ENCODE measurements around the gene FAM107B. TPM values are rescaled to one million over a fixed set of nuclear protein-coding genes. Genes with fewer than 3 reads are reported as not detected.
A peak's percentile ranks its signal among the peaks of the same experiment; 100 is the strongest.

FAM107B gene
- polyA plus RNA-seq, 6 donors from 2014 or later, result 112 to 259 (median 159) TPM

DNA sequence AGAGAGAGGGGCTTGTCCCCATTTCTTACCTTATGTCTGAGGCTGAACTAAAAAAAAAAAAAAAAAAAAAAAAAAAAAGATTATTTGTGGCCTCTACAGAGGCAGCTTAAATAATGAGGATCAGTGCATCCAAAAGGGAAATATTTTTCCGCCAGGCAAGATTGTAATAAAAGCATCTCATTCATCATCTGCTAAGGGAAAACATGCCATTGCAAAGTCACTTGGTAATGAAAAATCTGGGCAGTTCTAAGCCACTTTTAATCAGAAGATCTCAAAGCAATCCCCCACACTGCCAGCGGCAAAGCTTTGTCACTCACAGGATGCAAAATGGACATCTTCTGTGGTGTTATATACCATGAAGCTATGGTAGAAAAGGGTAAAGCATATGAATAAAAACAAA is 3.8 kb downstream of the FAM107B start:
- Mint-ChIP-seq H3K4me1 (peaks cover 14 to 38% (median 14%) of the 10 kb centered on the region in 3 donors), H3K27ac (no peak overlapping the region), H3K27me3 (no peaks in the 10 kb centered on the region), H3K36me3 (no peaks in the 10 kb centered on the region), H3K9me3 (peaks cover 0 to 2% (median 0%) of the 10 kb centered on the region in 7 donors), H3K4me3 (no peak overlapping the region)
- ATAC-seq (ENCODE audit: low read depth in 2 of 2) (no peak), DNase-seq (no peak)

DNA sequence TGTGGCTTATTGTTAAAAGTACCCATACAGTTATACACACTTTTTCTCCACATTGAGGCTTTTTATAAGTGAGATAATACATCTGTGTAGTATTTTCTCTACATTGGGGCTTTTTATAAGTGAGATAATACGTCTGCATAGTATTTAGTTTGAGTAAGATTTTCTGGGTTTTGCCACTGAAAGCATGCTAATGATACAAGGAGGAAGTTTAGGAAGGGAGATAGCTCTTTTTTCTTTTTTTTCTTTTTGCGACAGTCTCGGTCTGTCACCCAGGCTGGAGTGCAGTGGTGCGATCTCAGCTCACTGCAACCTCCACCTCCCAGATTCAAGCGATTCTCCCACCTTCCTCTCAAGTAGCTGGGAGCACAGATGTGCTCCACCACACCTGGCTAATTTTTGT is 13.3 kb downstream of the FAM107B start:
- Mint-ChIP-seq H3K27me3 (no peaks in the 10 kb centered on the region), H3K4me1 (peaks cover 25 to 37% (median 34%) of the 10 kb centered on the region in 3 donors), H3K27ac (peak overlapping the region; percentile 24 to 91 (median 75)), H3K9me3 (no peaks in the 10 kb centered on the region), H3K36me3 (no peaks in the 10 kb centered on the region), H3K4me3 (peak overlapping the region in 7 of 8 donors; percentile 17 to 80 (median 61))
- ATAC-seq (ENCODE audit: low read depth in 2 of 2), result peak; percentile 92 to 93
- DNase-seq, result peak; percentile 29

DNA sequence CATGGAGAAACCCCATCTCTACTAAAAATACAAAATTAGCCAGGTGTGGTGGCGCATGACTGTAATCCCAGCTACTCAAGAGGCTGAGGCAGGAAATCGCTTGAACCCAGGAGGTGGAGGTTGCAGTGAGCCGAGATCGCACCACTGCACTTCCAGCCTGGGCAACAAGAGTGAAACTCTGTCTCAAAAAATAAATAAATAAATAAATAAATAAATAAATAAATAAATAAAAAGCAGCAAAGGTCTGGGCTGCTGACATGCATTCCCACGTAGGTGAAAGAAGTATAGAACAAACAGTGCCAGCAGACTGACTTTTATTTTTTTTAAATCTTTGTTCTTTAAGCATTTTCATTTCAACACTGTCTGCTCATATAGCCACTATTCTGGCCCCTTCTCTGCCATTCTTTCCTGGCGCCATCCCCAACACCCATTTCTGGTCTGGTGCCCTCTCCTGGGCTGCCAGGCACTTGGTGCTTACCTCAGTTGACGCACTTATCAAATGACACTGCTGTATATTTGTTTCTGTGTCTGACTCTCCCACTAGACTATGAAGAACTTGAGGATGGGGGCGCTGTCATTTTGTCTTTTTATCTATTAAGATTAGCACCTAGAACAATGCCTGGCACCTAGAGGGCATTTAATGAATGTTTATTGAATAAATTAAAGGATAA is 15.6 kb downstream of the FAM107B start:
- Mint-ChIP-seq H3K9me3 (no peaks in the 10 kb centered on the region), H3K4me1 (peaks cover 19 to 39% (median 24%) of the 10 kb centered on the region in 3 donors), H3K36me3 (no peaks in the 10 kb centered on the region), H3K27ac (no peak overlapping the region), H3K27me3 (no peaks in the 10 kb centered on the region), H3K4me3 (no peak overlapping the region)
- DNase-seq (no peak), ATAC-seq (ENCODE audit: low read depth in 2 of 2) (no peak)

DNA sequence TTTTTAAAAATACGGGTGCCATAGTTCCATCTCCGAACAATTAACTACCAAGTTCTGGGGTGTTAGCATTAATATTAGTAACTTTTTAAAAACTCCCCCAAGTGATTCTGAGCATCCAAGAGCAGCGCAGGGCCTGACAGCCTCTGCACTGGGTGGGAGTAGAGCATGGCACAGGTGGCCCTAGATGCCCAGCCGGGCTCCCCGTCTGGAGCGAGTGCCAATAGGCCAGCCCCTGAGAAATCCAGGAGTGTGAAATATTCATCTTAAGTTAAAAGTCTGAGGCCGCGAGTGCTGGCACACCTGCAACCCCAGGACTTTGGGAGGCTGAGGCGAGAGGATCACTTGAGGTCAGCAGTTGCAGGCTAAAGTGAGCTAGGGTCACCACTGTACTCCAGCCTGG is 16.2 kb downstream of the FAM107B start:
- DNase-seq (no peak), ATAC-seq (ENCODE audit: low read depth in 2 of 2) (no peak)
- Mint-ChIP-seq H3K4me3 (no peak overlapping the region), H3K27ac (no peak overlapping the region), H3K27me3 (no peaks in the 10 kb centered on the region), H3K36me3 (no peaks in the 10 kb centered on the region), H3K9me3 (no peaks in the 10 kb centered on the region), H3K4me1 (peaks cover 20 to 42% (median 24%) of the 10 kb centered on the region in 3 donors)

DNA sequence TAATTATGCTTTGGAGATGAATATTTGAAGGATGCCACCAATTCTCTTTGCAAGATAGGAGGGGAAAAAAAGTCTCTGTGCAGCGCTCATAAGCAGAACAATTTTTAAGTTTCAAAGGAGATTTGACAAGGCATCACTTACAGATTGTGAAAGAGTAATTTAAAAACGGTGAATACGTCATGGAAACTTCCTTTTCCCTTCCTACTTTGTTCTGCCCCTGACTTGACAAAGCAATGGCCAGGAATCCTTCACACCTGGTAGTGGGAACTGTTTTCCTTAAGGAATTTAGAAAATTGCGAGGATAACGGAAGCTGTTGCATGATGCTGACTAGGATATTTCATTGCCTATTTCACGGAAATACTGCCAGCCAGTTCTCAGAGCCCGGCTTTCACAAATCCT is 16.7 kb downstream of the FAM107B start:
- no peaks in the 10 kb centered on the region for H3K36me3 Mint-ChIP-seq
- H3K4me3 Mint-ChIP-seq, result no peak overlapping the region
- no peaks in the 10 kb centered on the region for H3K9me3 Mint-ChIP-seq
- H3K27ac Mint-ChIP-seq, result no peak overlapping the region
- H3K27me3 Mint-ChIP-seq, result no peaks in the 10 kb centered on the region
- ATAC-seq (ENCODE audit: low read depth in 2 of 2) (no peak), DNase-seq (no peak)
- peaks cover 25 to 42% (median 28%) of the 10 kb centered on the region in 3 donors for H3K4me1 Mint-ChIP-seq

DNA sequence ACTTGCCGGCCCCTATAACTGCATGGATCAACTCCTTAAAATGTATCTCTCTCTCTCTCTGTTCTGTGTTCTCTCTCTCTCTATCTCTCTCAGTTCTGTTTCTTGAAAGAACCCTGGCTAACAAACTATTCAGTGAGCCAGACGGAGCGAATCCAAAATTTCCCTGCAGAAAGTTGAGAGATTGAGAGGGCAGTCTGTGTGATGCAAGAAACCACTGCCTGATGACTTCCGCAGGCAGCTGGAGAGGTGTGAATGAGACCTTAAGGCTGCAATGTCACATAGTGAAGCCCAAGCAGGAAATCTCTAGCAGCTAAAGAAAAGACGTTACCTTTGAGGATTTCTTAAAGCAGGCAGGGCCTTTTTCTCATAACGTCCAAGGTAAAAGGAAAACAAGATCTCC is 17.3 kb downstream of the FAM107B start:
- H3K4me1 Mint-ChIP-seq, result peaks cover 21 to 42% (median 27%) of the 10 kb centered on the region in 3 donors
- no peaks in the 10 kb centered on the region for H3K36me3 Mint-ChIP-seq
- DNase-seq (no peak), ATAC-seq (ENCODE audit: low read depth in 2 of 2) (no peak)
- no peaks in the 10 kb centered on the region for H3K9me3 Mint-ChIP-seq
- H3K27me3 Mint-ChIP-seq, result no peaks in the 10 kb centered on the region
- no peak overlapping the region for H3K4me3 Mint-ChIP-seq
- H3K27ac Mint-ChIP-seq, result peak overlapping the region in 1 of 6 donors; percentile 72

DNA sequence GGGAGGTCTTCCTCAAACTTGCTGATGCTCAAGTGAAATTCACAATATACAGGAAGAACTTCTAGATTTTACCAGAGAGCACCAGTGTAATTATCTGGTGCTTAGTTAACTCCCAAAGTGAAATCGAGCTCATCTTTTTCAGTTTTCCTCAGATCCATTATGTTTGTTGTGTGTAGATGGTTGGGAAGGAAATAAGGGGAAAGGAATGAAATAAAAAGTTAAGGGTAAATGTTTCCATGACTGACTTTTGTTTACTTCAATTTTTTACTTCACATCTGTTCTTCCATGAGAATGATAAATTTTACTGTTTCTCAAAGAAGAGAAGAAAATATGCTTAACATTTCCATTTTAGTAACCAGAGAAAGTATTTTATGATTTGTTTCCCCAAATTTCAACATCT is 21.3 kb downstream of the FAM107B start:
- Mint-ChIP-seq H3K27ac (peak overlapping the region in 5 of 6 donors; percentile 20 to 95 (median 30)), H3K27me3 (no peaks in the 10 kb centered on the region), H3K4me3 (peak overlapping the region in 2 of 8 donors; percentile 10 to 24), H3K36me3 (no peaks in the 10 kb centered on the region), H3K4me1 (peaks cover 47 to 55% (median 49%) of the 10 kb centered on the region in 3 donors), H3K9me3 (peaks cover 0 to 1% (median 0%) of the 10 kb centered on the region in 7 donors)
- ATAC-seq (ENCODE audit: low read depth in 2 of 2) (no peak), DNase-seq (no peak)

DNA sequence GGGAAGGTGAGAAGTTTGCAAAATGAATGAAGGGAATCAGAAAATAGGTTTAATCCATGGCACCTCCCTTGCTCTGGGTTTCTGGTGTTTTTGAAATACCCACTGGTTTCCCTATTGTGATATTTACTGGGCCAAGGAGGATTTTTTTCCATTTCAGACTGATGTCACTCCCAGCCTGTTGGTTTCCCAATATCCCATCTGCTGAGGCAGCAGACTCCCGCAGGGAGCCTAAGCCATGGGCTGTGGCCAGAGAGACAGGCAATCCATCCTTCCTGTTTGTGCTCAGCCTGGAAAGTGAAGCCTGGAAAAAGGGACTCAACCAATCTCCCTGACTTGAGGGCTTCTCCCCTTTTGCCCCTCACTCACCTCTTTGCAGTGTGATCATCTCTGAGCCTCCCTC is 22.8 kb downstream of the FAM107B start:
- Mint-ChIP-seq H3K27ac (peak overlapping the region; percentile 95 to 100 (median 97)), H3K27me3 (no peaks in the 10 kb centered on the region), H3K36me3 (no peaks in the 10 kb centered on the region), H3K9me3 (peaks cover 0 to 1% (median 0%) of the 10 kb centered on the region in 7 donors), H3K4me1 (peaks cover 56 to 67% (median 62%) of the 10 kb centered on the region in 3 donors), H3K4me3 (peak overlapping the region; percentile 62 to 89 (median 76))
- ATAC-seq (ENCODE audit: low read depth in 2 of 2) (no peak), DNase-seq (no peak)

DNA sequence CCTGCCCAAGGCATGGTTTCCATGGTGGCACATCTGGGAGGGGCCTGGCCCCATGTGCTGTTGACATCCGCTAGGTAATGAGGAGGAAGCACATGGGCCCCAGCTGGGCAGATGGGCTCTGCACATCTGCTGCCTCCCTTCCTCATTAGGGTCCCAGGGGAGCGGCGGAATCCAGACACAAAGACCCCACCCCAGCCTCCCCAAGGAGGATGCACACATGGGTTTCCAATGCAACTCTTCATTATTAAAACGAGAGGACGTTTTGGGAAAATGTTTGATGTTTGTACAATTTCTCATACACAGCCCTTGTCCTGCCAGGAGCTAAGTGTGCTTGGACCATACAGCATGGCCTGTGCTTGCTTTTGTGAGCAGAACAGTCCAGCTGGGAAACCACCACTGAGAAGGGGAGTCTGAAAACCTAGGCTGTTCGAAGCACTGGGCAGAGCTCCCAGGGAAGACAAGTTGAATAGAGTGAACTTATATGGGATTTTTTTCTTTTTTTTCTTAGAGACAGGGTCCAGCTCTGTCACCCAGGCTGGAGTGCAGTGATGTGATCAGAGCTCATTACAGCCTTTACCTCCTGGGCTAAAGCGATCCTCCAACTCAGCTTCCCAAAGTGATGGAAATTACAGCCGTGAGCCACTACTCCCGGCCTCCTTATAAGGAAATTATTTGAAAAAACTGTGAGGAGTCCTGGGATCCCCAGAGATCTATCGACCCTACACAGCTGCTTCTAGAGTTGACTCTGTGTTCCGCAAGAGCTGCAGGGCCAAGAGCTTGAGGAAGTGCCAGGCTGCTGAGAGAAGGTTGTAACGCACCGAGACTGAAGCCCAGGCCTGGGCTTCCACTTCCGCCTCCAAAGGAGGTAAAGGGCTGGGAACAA is 23.4 kb downstream of the FAM107B start:
- Mint-ChIP-seq H3K9me3 (peaks cover 0 to 2% (median 0%) of the 10 kb centered on the region in 7 donors), H3K27ac (peak overlapping the region; percentile 95 to 100 (median 97)), H3K27me3 (no peaks in the 10 kb centered on the region), H3K4me3 (peak overlapping the region; percentile 62 to 89 (median 76)), H3K4me1 (peaks cover 56 to 72% (median 64%) of the 10 kb centered on the region in 3 donors), H3K36me3 (no peaks in the 10 kb centered on the region)
- ATAC-seq (ENCODE audit: low read depth in 2 of 2), result peak; percentile 82 to 84
- peak; percentile 85 for DNase-seq

DNA sequence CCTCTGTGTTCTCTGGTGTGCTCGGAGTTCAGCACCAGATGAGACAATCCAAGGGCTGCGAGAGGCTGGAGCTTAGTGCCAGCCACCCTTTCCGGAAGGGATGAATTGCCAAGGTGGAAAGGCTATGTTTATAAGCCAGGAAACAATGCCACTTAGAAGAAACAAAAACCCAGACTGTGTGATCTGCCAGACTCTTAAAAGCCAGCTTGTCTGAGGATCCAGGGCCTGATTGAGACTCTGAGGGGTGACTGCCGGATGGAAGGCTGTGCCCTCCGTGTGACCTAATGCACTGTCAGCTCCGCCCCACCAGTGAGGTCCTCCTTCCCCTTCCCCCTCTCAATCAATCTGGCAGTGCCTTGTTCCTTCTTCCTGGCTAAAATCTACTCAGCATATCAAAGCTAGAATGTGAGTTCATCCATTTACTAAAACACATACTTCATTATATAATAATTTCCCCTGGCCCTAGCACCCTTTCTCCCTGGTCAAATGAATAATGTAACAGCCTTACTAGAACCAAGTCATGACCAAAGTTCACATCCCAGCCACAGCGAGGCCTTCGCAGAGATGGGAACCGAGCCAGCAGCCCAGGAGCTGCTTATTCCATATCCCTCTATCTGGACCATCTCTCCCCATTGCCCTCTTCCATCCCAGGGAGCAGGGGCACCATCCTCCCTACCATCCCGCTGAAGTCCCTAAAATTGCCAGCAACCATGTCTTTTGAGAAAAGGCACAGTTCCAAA is 25.5 kb downstream of the FAM107B start:
- H3K36me3 Mint-ChIP-seq, result peaks cover 0 to 8% of the 10 kb centered on the region in 2 donors
- peak overlapping the region; percentile 89 to 99 (median 95) for H3K27ac Mint-ChIP-seq
- DNase-seq, result peak; percentile 66

DNA sequence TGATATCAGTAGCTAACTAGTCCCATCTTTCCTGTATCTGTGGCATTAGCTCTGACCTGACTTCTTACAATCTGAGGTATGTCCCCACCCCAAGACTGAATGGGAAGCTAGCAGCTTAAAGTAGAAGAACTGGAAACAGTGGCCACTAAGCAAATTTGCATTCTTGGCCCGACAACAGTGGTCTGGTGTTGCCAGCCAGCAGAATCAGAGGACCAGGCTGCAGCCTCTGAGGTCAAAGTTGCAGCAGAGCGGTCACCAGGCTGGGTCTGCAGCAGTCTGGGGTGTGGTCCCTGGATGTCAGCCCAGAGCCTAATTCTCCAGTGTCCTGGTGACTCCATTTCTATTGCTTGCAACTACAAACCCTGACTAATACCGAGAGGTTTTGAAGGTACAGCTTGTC is 26.3 kb downstream of the FAM107B start:
- Mint-ChIP-seq H3K27me3 (no peaks in the 10 kb centered on the region), H3K27ac (peak overlapping the region in 5 of 6 donors; percentile 89 to 99 (median 95)), H3K9me3 (peaks cover 0 to 5% (median 2%) of the 10 kb centered on the region in 7 donors), H3K4me1 (peaks cover 76 to 92% (median 86%) of the 10 kb centered on the region in 3 donors), H3K4me3 (peak overlapping the region in 3 of 8 donors; percentile 29 to 85 (median 57)), H3K36me3 (peaks cover 0 to 8% of the 10 kb centered on the region in 2 donors)
- no peak for ATAC-seq (ENCODE audit: low read depth in 2 of 2)
- no peak for DNase-seq

More for the DNA sequence above, 25.5 kb downstream of the FAM107B start:
- H3K4me3 Mint-ChIP-seq, result peak overlapping the region; percentile 8 to 85 (median 48)
- no peaks in the 10 kb centered on the region for H3K27me3 Mint-ChIP-seq
- peaks cover 70 to 88% (median 79%) of the 10 kb centered on the region in 3 donors for H3K4me1 Mint-ChIP-seq
- peaks cover 0 to 4% (median 2%) of the 10 kb centered on the region in 7 donors for H3K9me3 Mint-ChIP-seq
- peak; percentile 70 to 72 for ATAC-seq (ENCODE audit: low read depth in 2 of 2)

DNA sequence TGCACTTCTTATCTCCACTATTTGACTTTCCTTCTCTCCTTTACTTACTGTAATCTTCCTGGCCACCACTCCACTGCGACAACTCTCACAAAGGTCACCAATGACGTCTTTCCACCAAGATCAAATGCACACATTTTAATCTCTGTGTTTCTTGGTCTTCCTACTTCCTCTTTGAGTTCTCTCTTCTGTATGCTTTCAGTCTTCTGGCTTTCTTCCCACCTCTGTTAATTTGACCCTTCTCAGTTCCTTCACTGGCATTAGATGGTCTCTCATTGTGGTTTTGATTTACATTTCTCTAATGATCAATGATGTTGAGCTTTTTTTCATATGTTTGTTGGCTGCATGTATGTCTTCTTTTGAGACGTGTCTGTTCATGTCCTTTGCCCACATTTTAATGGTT is 31.9 kb downstream of the FAM107B start:
- Mint-ChIP-seq H3K4me3 (peak overlapping the region; percentile 3 to 78 (median 43)), H3K27ac (peak overlapping the region; percentile 93 to 99 (median 96)), H3K36me3 (peaks cover 4 to 16% of the 10 kb centered on the region in 2 donors), H3K9me3 (peaks cover 0 to 9% (median 6%) of the 10 kb centered on the region in 7 donors), H3K27me3 (no peaks in the 10 kb centered on the region), H3K4me1 (peaks cover 57 to 93% (median 68%) of the 10 kb centered on the region in 3 donors)
- ATAC-seq (ENCODE audit: low read depth in 2 of 2), result peak; percentile 78 to 80
- DNase-seq, result peak; percentile 70

DNA sequence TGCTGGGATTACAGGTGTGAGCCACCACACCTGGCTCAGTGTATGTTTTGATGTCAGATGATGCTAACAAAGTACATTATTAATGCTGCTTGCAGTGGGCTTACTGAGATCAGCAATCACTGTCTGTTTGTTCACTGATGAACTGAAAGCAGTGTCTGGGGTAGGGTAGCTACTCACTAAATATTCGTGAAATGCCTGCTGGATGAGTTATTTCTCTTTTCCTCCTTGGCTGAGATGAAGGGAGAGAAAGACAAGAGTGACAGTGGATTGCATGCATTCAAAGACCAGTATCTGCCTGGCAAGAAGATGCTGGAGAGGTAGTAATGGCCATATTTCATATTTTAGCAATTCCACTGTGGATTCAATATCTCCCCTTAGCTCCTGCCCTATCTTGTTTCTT is 32.3 kb downstream of the FAM107B start:
- Mint-ChIP-seq H3K27ac (peak overlapping the region; percentile 93 to 99 (median 96)), H3K27me3 (no peaks in the 10 kb centered on the region), H3K4me3 (peak overlapping the region; percentile 7 to 93 (median 55)), H3K36me3 (peaks cover 4 to 16% of the 10 kb centered on the region in 2 donors), H3K9me3 (peaks cover 0 to 9% (median 6%) of the 10 kb centered on the region in 7 donors), H3K4me1 (peaks cover 59 to 93% (median 68%) of the 10 kb centered on the region in 3 donors)
- no peak for ATAC-seq (ENCODE audit: low read depth in 2 of 2)
- no peak for DNase-seq
